Stomach (tissue), 9 donors: ENCODE data around the gene SSTR3. TPM values are rescaled to one million over a fixed set of nuclear protein-coding genes. Genes with fewer than 3 reads are reported as not detected.

Experiments used
- DNase-seq, 2 donors: peaks; one replicate each; pipeline versions ENCODE4 v3.0.0 to v3.0.0-alpha.2; 2013 to 2019
- H3K27ac ChIP-seq, 5 donors: fragments of 200-600 bp in 4 of 5; sonication (generic) in 4 of 5; one replicate each; pipeline ENCODE4 v1.5.1; 2013 to 2019; ENCODE audit warnings: mild to moderate bottlenecking in 1 of 5, moderate library complexity in 1 of 5
- H3K27me3 ChIP-seq, 3 donors: fragments of 200-600 bp; sonication (generic); one replicate each; pipeline ENCODE4 v1.5.1; 2017 to 2019; ENCODE audit warnings: mixed run types in 1 of 3
- H3K36me3 ChIP-seq, 4 donors: fragments of 200-600 bp; sonication (generic); 1 replicate in 3 of 4; 2 replicates in 1 of 4; pipeline ENCODE4 v1.5.1; 2016 to 2019
- H3K4me1 ChIP-seq, 4 donors: fragments of 200-600 bp; sonication (generic); one replicate each; pipeline ENCODE4 v1.5.1; 2016 to 2019
- H3K4me3 ChIP-seq, 4 donors: fragments of 200-600 bp; sonication (generic) in 3 of 4; one replicate each; pipeline ENCODE4 v1.5.1; 2016 to 2019; ENCODE audit warnings: mild to moderate bottlenecking in 1 of 4
- H3K9me3 ChIP-seq, 4 donors: fragments of 200-600 bp; sonication (generic); one replicate each; pipeline ENCODE4 v1.5.1; 2016 to 2019
- EP300 ChIP-seq: sonication (generic); formaldehyde crosslinking; IDR thresholded peaks from one replicate; pipeline ENCODE4 v1.6.1; 2017; ENCODE audit warnings: antibody characterized with exemption
- POLR2A ChIP-seq, 4 donors: fragments of 450-650 bp; IDR thresholded peaks; one replicate each; pipeline ENCODE4 v1.6.1; 2016; ENCODE audit warnings: antibody characterized with exemption in 4 of 4, control low read depth in 2 of 4, mild to moderate bottlenecking in 1 of 4, moderate library complexity in 1 of 4
- POLR2AphosphoS5 ChIP-seq, 3 donors: sonication (generic); formaldehyde crosslinking; IDR thresholded peaks; one replicate each; pipeline ENCODE4 v1.6.1; 2016; ENCODE audit warnings: antibody characterized with exemption in 3 of 3
- WGBS, 5 donors: extraction: QIAGEN DNeasy Blood & Tissue Kit in 3 of 5; methylation state at CpG; one replicate each; pipeline versions ENCODE4 v1.1.5 to v1.1.7; 2013 to 2018; 5-methylcytosine and 5-hydroxymethylcytosine counted together
- intact Hi-C: fragments of 100-400 bp; cut with DNase I; formaldehyde crosslinking; loops from one replicate; pipeline ENCODE4 v1.15.1; 2023; ENCODE audit warnings: low total_unique reads
- polyA plus RNA-seq, 3 donors: library from polyadenylated mRNA; stranded (reverse); fragments of 200-250 nt; gene quantifications; one replicate each; pipeline ENCODE4 v1.2.3, GENCODE V29; 2013
- total RNA-seq, 5 donors: library from RNA; depleted of rRNA; stranded (reverse); fragments of >200 nt; gene quantifications; one replicate each; pipeline versions ENCODE4 v1.1.0 to v1.2.3, GENCODE V29; 2014 to 2016
- TF ChIP-seq, protein P1 (sequence below), 7 experiments: fragments of 450-650 bp in 4 of 7; fragments of 200-600 bp in 3 of 7; sonication (generic) in 3 of 7; IDR thresholded peaks; one replicate each; pipeline ENCODE4 v1.5.1; 2016 to 2019; ENCODE audit warnings: antibody characterized with exemption in 7 of 7, control low read depth in 2 of 7, mild to moderate bottlenecking in 1 of 7
- donor health status: healthy with polysubstance abuse.
- donor health status: Bipolar disorder and iron deficiency.
- donor health status: healthy.

Gene SSTR3
- total and polyA plus RNA-seq, 8 donors, result 0.05 to 0.37 (median 0.12) TPM; not detected in 5

DNA sequence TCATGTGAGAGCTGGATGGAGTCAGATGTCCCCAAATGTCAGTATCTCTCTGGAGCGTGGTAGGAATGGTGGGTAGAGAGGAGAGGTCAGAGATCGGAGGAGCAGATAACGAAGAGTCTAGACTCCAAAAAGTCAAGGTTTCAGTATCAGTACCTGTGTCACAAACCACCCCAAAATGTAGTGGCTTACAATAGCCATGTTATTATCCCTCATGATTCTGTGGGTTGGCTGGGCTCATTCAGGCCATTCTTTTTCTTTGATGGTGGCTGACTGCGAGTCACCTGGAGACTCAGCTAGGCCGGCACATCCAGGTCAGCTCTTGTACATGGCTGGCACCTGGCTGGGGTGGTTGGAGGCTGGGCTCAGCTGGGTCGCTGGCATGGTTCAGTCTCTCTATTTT, 7.3 kb upstream of the SSTR3 start:
- no peak for DNase-seq
- no peak overlapping the region for H3K4me3 ChIP-seq
- H3K9me3 ChIP-seq, result no peaks in the 10 kb centered on the region
- peak overlapping the region in 1 of 5 donors; percentile 75 for H3K27ac ChIP-seq
- 63 to 90% (median 84%) methylated on average over 6 of the region's 6 CpGs for WGBS, 5 donors
- TF ChIP-seq, protein P1, sequence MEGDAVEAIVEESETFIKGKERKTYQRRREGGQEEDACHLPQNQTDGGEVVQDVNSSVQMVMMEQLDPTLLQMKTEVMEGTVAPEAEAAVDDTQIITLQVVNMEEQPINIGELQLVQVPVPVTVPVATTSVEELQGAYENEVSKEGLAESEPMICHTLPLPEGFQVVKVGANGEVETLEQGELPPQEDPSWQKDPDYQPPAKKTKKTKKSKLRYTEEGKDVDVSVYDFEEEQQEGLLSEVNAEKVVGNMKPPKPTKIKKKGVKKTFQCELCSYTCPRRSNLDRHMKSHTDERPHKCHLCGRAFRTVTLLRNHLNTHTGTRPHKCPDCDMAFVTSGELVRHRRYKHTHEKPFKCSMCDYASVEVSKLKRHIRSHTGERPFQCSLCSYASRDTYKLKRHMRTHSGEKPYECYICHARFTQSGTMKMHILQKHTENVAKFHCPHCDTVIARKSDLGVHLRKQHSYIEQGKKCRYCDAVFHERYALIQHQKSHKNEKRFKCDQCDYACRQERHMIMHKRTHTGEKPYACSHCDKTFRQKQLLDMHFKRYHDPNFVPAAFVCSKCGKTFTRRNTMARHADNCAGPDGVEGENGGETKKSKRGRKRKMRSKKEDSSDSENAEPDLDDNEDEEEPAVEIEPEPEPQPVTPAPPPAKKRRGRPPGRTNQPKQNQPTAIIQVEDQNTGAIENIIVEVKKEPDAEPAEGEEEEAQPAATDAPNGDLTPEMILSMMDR (IDR thresholded peaks at IDR 0.05), result no peak
- TF ChIP-seq POLR2AphosphoS5 (IDR thresholded peaks at IDR 0.05) (no peak), EP300 (no peak), POLR2A (IDR thresholded peaks at IDR 0.05) (no peak)
- intact Hi-C loops, result no loop called here
- peaks cover 0 to 9% (median 0%) of the 10 kb centered on the region in 4 donors for H3K4me1 ChIP-seq
- H3K27me3 ChIP-seq, result peaks cover 0 to 31% (median 0%) of the 10 kb centered on the region in 3 donors
- H3K36me3 ChIP-seq, result no peaks in the 10 kb centered on the region

GRCh38 chr22:37218771-37219411, 6.6 kb upstream of the SSTR3 start:
- DNase-seq, result peak in 1 of 2 donors; percentile 68
- Histone ChIP-seq H3K4me1 (peaks cover 0 to 9% (median 0%) of the 10 kb centered on the region in 4 donors), H3K9me3 (no peaks in the 10 kb centered on the region), H3K36me3 (no peaks in the 10 kb centered on the region), H3K27ac (peak overlapping the region in 1 of 5 donors; percentile 75), H3K27me3 (peaks cover 0 to 32% (median 0%) of the 10 kb centered on the region in 3 donors), H3K4me3 (no peak overlapping the region)
- no peak for TF ChIP-seq POLR2A (IDR thresholded peaks at IDR 0.05)
- TF ChIP-seq, protein P1 (IDR thresholded peaks at IDR 0.05), result no peak
- no peak for TF ChIP-seq EP300
- no peak for TF ChIP-seq POLR2AphosphoS5 (IDR thresholded peaks at IDR 0.05)
- intact Hi-C loops, result no loop called here
- WGBS, 5 donors, result 30 to 45% (median 39%) methylated on average over 6 to 7 of the region's 7 CpGs

GRCh38 chr22:37218399-37218770, 6.1 kb upstream of the SSTR3 start:
- intact Hi-C loops, result no loop called here
- H3K36me3 ChIP-seq, result no peaks in the 10 kb centered on the region
- H3K4me1 ChIP-seq, result peaks cover 0 to 7% (median 0%) of the 10 kb centered on the region in 4 donors
- H3K4me3 ChIP-seq, result no peak overlapping the region
- no peak for TF ChIP-seq EP300
- TF ChIP-seq POLR2AphosphoS5 (IDR thresholded peaks at IDR 0.05), result no peak
- no peak for TF ChIP-seq POLR2A (IDR thresholded peaks at IDR 0.05)
- TF ChIP-seq, protein P1 (IDR thresholded peaks at IDR 0.05), result no peak
- H3K27me3 ChIP-seq, result peaks cover 0 to 37% (median 0%) of the 10 kb centered on the region in 3 donors
- no peaks in the 10 kb centered on the region for H3K9me3 ChIP-seq
- peak overlapping the region in 1 of 5 donors; percentile 75 for H3K27ac ChIP-seq
- DNase-seq, result no peak
- 72 to 86% (median 77%) methylated on average over 6 of the region's 6 CpGs for WGBS, 5 donors

- H3K27ac ChIP-seq, result no peak overlapping the region
- H3K27me3 ChIP-seq, result peaks cover 0 to 51% (median 9%) of the 10 kb centered on the region in 3 donors
- no peaks in the 10 kb centered on the region for H3K9me3 ChIP-seq
- TF ChIP-seq, protein P1 (IDR thresholded peaks at IDR 0.05), result no peak
- TF ChIP-seq POLR2AphosphoS5 (IDR thresholded peaks at IDR 0.05), result no peak
- TF ChIP-seq EP300, result no peak
- no peak for TF ChIP-seq POLR2A (IDR thresholded peaks at IDR 0.05)
- H3K36me3 ChIP-seq, result no peaks in the 10 kb centered on the region
- no peak for DNase-seq
- no peak overlapping the region for H3K4me3 ChIP-seq
- WGBS, 5 donors, result 71 to 89% (median 84%) methylated on average over 9 of the region's 9 CpGs
- H3K4me1 ChIP-seq, result peaks cover 0 to 3% (median 0%) of the 10 kb centered on the region in 4 donors
- intact Hi-C loops, result no loop called here
Measured at GRCh38 chr22:37215890-37216289, 3.6 kb upstream of the SSTR3 start.
